Measurements from ENCODE around the gene NOXO1. TPM values are rescaled to one million over a fixed set of nuclear protein-coding genes. Genes with fewer than 3 reads are reported as not detected.

NOXO1 gene
- polyA plus RNA-seq, 1 of the 3 experiments (the other 2 are of a cell fraction) = 0.21 TPM

DNA sequence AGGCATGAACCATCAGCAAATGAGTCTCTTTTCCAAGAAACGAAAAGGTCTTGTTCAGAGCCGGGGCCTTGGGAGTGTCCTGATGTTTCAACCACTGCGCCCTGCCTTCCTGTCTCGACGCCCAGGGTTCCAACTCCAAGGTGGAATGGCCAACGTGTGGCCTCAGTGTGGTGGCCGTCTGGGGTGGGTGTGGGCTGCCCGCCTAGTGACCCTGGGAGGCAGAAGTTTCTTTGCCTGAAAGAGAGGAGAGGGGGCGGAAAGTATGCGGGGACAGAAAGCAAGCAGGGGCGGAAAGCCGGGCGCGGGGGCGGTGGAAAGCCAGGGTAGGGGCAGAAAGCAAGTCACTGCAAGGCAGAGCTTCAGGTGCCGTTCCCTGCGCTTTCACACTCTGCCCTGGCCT, 42.4 kb downstream of the NOXO1 start:
- H3K9me2 ChIP-seq = no peaks in the 10 kb centered on the region
- no peaks in the 10 kb centered on the region for H3K9me3 ChIP-seq
- H3K4me2 ChIP-seq = no peak overlapping the region
- H3K4me1 ChIP-seq (ENCODE audit: control insufficient read depth in 1 of 2, insufficient read depth in 2 of 2, low read depth in 1 of 2, low read length in 1 of 2) = peaks cover 0 to 10% of the 10 kb centered on the region in 2 experiments; a peak in 2 of 4 replicates
- no peak for TF ChIP-seq JUND (IDR thresholded peaks at IDR 0.05)
- TF ChIP-seq RFX5 (IDR thresholded peaks at IDR 0.05; ENCODE audit: low read length) = no peak
- TF ChIP-seq, protein P1, sequence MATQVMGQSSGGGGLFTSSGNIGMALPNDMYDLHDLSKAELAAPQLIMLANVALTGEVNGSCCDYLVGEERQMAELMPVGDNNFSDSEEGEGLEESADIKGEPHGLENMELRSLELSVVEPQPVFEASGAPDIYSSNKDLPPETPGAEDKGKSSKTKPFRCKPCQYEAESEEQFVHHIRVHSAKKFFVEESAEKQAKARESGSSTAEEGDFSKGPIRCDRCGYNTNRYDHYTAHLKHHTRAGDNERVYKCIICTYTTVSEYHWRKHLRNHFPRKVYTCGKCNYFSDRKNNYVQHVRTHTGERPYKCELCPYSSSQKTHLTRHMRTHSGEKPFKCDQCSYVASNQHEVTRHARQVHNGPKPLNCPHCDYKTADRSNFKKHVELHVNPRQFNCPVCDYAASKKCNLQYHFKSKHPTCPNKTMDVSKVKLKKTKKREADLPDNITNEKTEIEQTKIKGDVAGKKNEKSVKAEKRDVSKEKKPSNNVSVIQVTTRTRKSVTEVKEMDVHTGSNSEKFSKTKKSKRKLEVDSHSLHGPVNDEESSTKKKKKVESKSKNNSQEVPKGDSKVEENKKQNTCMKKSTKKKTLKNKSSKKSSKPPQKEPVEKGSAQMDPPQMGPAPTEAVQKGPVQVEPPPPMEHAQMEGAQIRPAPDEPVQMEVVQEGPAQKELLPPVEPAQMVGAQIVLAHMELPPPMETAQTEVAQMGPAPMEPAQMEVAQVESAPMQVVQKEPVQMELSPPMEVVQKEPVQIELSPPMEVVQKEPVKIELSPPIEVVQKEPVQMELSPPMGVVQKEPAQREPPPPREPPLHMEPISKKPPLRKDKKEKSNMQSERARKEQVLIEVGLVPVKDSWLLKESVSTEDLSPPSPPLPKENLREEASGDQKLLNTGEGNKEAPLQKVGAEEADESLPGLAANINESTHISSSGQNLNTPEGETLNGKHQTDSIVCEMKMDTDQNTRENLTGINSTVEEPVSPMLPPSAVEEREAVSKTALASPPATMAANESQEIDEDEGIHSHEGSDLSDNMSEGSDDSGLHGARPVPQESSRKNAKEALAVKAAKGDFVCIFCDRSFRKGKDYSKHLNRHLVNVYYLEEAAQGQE (IDR thresholded peaks at IDR 0.05; ENCODE audit: low read depth, low read length) = no peak
- no peak for TF ChIP-seq SIN3A (IDR thresholded peaks at IDR 0.05; ENCODE audit: borderline replicate concordance, low read depth, low read length)
- TF ChIP-seq MXI1 (IDR thresholded peaks at IDR 0.05; ENCODE audit: low read depth, low read length) = no peak
- no peak for TF ChIP-seq POLR2AphosphoS5 (IDR thresholded peaks at IDR 0.05; ENCODE audit: low read depth, low read length)
- TF ChIP-seq SMC3 (IDR thresholded peaks at IDR 0.05; ENCODE audit: low read depth, low read length) = no peak
- no peak for TF ChIP-seq GABPA (IDR thresholded peaks at IDR 0.05; ENCODE audit: low read depth)
- no peak for TF ChIP-seq TCF12 (IDR thresholded peaks at IDR 0.05)
- no peak for TF ChIP-seq GATA2 (CRISPR knock-in tag; IDR thresholded peaks at IDR 0.05)
- TF ChIP-seq ELF1 (IDR thresholded peaks at IDR 0.05) = no peak
- no peak for TF ChIP-seq PBX3 (IDR thresholded peaks at IDR 0.05)
- no peak for TF ChIP-seq TEAD4 (IDR thresholded peaks at IDR 0.05; ENCODE audit: borderline replicate concordance, insufficient read depth)
- TF ChIP-seq, protein P2, sequence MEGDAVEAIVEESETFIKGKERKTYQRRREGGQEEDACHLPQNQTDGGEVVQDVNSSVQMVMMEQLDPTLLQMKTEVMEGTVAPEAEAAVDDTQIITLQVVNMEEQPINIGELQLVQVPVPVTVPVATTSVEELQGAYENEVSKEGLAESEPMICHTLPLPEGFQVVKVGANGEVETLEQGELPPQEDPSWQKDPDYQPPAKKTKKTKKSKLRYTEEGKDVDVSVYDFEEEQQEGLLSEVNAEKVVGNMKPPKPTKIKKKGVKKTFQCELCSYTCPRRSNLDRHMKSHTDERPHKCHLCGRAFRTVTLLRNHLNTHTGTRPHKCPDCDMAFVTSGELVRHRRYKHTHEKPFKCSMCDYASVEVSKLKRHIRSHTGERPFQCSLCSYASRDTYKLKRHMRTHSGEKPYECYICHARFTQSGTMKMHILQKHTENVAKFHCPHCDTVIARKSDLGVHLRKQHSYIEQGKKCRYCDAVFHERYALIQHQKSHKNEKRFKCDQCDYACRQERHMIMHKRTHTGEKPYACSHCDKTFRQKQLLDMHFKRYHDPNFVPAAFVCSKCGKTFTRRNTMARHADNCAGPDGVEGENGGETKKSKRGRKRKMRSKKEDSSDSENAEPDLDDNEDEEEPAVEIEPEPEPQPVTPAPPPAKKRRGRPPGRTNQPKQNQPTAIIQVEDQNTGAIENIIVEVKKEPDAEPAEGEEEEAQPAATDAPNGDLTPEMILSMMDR (IDR thresholded peaks at IDR 0.05) = no peak
- TF ChIP-seq TAF1 (IDR thresholded peaks at IDR 0.05; ENCODE audit: borderline replicate concordance, low read depth, low read length) = no peak
- TF ChIP-seq RAD21 (IDR thresholded peaks at IDR 0.05; ENCODE audit: low read length) = no peak
- TF ChIP-seq, protein P3, sequence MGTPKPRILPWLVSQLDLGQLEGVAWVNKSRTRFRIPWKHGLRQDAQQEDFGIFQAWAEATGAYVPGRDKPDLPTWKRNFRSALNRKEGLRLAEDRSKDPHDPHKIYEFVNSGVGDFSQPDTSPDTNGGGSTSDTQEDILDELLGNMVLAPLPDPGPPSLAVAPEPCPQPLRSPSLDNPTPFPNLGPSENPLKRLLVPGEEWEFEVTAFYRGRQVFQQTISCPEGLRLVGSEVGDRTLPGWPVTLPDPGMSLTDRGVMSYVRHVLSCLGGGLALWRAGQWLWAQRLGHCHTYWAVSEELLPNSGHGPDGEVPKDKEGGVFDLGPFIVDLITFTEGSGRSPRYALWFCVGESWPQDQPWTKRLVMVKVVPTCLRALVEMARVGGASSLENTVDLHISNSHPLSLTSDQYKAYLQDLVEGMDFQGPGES (IDR thresholded peaks at IDR 0.05; ENCODE audit: low read depth, low read length) = no peak
- no peak for TF ChIP-seq RXRA (IDR thresholded peaks at IDR 0.05; ENCODE audit: borderline replicate concordance, low read depth)
- TF ChIP-seq, protein P4, sequence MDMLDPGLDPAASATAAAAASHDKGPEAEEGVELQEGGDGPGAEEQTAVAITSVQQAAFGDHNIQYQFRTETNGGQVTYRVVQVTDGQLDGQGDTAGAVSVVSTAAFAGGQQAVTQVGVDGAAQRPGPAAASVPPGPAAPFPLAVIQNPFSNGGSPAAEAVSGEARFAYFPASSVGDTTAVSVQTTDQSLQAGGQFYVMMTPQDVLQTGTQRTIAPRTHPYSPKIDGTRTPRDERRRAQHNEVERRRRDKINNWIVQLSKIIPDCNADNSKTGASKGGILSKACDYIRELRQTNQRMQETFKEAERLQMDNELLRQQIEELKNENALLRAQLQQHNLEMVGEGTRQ (IDR thresholded peaks at IDR 0.05; ENCODE audit: borderline replicate concordance, low read depth, low read length) = no peak
- no peak for TF ChIP-seq CHD2 (IDR thresholded peaks at IDR 0.05; ENCODE audit: low read length, partially characterized antibody)
- DNase-seq = no peak
- H2AFZ ChIP-seq (ENCODE audit: low read depth) = no peak overlapping the region
- ChIA-PET CTCF (no interaction called here), POLR2A (no interaction called here)
- no peaks in the 10 kb centered on the region for H3K27me3 ChIP-seq (ENCODE audit: insufficient read depth)
- H3K27ac ChIP-seq (ENCODE audit: low read depth in 2 of 2, low read length in 1 of 2) = no peak overlapping the region
- WGBS (ENCODE audit: low lambda C conversion rate) = 93% methylated on average over 17 of the region's 17 CpGs
- H4K20me1 ChIP-seq (ENCODE audit: insufficient read depth) = no peaks in the 10 kb centered on the region
- H3K4me3 ChIP-seq (ENCODE audit: low read depth in 2 of 2, low read length in 1 of 2) = no peak overlapping the region
- H3K79me2 ChIP-seq (ENCODE audit: insufficient read depth) = no peaks in the 10 kb centered on the region
- H3K36me3 ChIP-seq (replicated peaks in 1 of 2; ENCODE audit: control insufficient read depth in 1 of 2, insufficient read depth in 2 of 2, low read length in 1 of 2) = peaks cover 4 to 14% of the 10 kb centered on the region in 2 experiments
- H3F3A ChIP-seq (replicated peaks; ENCODE audit: insufficient read depth) = no peaks in the 10 kb centered on the region
- no peak overlapping the region for H3K9ac ChIP-seq
